Vagina (tissue), 2 donors: ENCODE measurements around the gene MKRN2.

Source experiments
- CTCF ChIP-seq, 3 experiments: fragments of 450-650 bp in 2 of 3; fragments of 200-600 bp in 1 of 3; sonication (generic) in 1 of 3; IDR thresholded peaks; one replicate each; pipeline ENCODE4 v1.5.1; 2017 to 2019; ENCODE audit warnings: antibody characterized with exemption in 3 of 3, mild to moderate bottlenecking in 2 of 3, moderate library complexity in 2 of 3
- POLR2A ChIP-seq, 2 donors: fragments of 450-650 bp; IDR thresholded peaks; one replicate each; pipeline ENCODE4 v1.6.1; 2017; ENCODE audit warnings: antibody characterized with exemption in 2 of 2, mild to moderate bottlenecking in 2 of 2, moderate library complexity in 2 of 2
- POLR2AphosphoS5 ChIP-seq, 2 donors: sonication (generic); formaldehyde crosslinking; IDR thresholded peaks; one replicate each; pipeline ENCODE4 v1.9.0; 2017; ENCODE audit warnings: antibody characterized with exemption in 2 of 2, mild to moderate bottlenecking in 2 of 2, low read depth in 1 of 2; ENCODE audit not compliant: insufficient read depth in 1 of 2

GRCh38 chr3:12518261-12519028, 38.4 kb upstream of the MKRN2 start:
- TF ChIP-seq POLR2AphosphoS5 (IDR thresholded peaks at IDR 0.05; ENCODE audit: insufficient read depth in 1 of 2, low read depth in 1 of 2) = no peak
- no peak for TF ChIP-seq CTCF (IDR thresholded peaks at IDR 0.05)
- no peak for TF ChIP-seq POLR2A (IDR thresholded peaks at IDR 0.05)
